ENCODE data around the gene ASCC1. TPM values are rescaled to one million over a fixed set of nuclear protein-coding genes. Genes with fewer than 3 reads are reported as not detected.
A peak's percentile ranks its signal among the peaks of the same experiment; 100 is the strongest.

The ASCC1 gene
- polyA plus RNA-seq, 3 donors: 38.5 to 57.4 (median 43.2) TPM

GRCh38 chr10:72049969-72050781, 165.9 kb downstream of the ASCC1 start:
- DNase-seq: no peak

DNA sequence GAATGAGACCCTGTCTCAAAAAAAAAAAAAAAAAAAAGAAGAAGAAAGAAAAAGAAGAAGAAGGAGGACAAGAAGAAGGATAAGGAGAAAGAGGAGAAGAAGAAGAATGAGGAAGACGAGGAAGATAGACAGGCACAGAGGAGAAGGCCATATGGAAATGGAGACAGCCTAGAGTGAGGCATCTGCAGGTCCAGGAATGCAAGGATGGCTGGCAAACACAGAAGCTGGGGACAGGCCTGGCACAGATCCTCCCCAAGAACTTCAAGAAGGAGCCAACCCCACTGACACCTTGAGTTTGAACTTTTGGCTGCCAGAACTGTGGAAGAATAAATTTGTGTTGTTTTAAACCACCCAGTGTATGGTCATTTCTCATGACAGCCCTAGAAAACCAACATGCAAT, 166.6 kb downstream of the ASCC1 start:
- DNase-seq: no peak

DNA sequence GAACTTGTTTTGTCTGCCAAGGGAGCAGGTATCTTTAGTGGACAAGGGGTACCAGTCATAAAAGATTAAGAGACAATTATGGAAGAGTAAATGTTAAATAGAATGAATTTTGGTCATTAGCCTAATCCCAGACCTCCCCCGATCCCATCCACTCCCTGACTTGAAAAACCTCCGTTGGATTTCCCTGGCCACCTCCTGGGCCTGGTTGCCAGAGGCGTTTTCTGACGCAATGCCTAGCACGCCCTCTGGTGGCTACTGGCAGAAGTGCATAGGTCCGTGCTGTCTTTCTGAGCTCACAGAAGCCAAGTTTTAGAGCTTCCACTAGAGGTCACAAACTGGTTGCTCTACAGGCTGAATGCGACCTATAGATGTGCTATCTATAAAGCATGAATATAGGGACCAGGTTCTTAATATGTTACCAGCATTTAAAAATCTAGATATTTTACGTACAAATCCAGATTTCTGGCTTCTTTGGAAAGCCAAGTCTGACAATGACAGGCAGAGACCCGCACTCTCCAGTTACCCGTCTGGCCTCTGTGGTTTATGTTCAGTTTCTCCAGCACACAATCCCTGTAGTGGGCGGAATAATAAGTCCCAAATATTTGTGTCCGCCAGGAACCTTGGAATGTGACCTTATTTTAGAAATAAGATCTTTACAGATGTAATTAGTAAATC, 167.5 kb downstream of the ASCC1 start:
- DNase-seq: peak; percentile 94

Other genes starting within 250 kb of the ASCC1 start
- gene SPOCK2, start 127.7 kb downstream of the ASCC1 start, polyA plus RNA-seq (ENCODE audit: insufficient read length in 3 of 3): 100 to 1,000 TPM; 156 to 163 (median 159) TPM
- gene ANAPC16, start 264 bp downstream of the ASCC1 start, polyA plus RNA-seq (ENCODE audit: insufficient read length in 3 of 3): 100 to 1,000 TPM; 180 to 186 (median 183) TPM
- gene DDIT4, start 57.6 kb upstream of the ASCC1 start, polyA plus RNA-seq (ENCODE audit: insufficient read length in 3 of 3): 10 to 100 TPM; 51.4 to 75.0 (median 66.2) TPM
- gene DNAJB12, start 138.6 kb upstream of the ASCC1 start, polyA plus RNA-seq (ENCODE audit: insufficient read length in 3 of 3): 10 to 100 TPM; 37.5 to 39.2 (median 38.2) TPM